K562 (cell line): ENCODE measurements around the gene CYLD. TPM values are rescaled to one million over a fixed set of nuclear protein-coding genes. Genes with fewer than 3 reads are reported as not detected.

Experiments used
- HLTF ChIP-seq: fragments of 450-650 bp; IDR thresholded peaks from 2 replicates; pipeline ENCODE4 v1.6.1; 2016
- LCOR ChIP-seq: sonication (generic); formaldehyde crosslinking; IDR thresholded peaks from 2 replicates; pipeline ENCODE4 v1.8.0; 2022; ENCODE audit warnings: mild to moderate bottlenecking, missing genetic modification reagents
- MAFG ChIP-seq: fragments of 450-650 bp; conservative IDR thresholded peaks from 2 replicates; pipeline ENCODE4 v1.6.1; 2016; ENCODE audit warnings: missing genetic modification characterization, missing compliant biosample characterization
- MYC ChIP-seq, 2 experiments: fragments of 250-450 bp in 1 of 2; sonication (Bioruptor Pico) in 1 of 2; IDR thresholded peaks; 2 replicates each; pipeline versions ENCODE4 v1.5.1 to v1.6.1; 2012 to 2021; ENCODE audit warnings: low read depth in 2 of 2, borderline replicate concordance in 1 of 2, improper control_type of control experiment in 1 of 2, low read length in 1 of 2, mild to moderate bottlenecking in 1 of 2, moderate library complexity in 1 of 2
- POLR2B ChIP-seq: fragments of 450-650 bp; IDR thresholded peaks from 2 replicates; pipeline ENCODE4 v1.6.1; 2018; ENCODE audit warnings: low read depth; ENCODE audit not compliant: partially characterized antibody
- RB1 ChIP-seq: fragments of 450-650 bp; IDR thresholded peaks from 2 replicates; pipeline ENCODE4 v1.6.1; 2017; ENCODE audit warnings: low read depth, mild to moderate bottlenecking
- SMARCA5 ChIP-seq: fragments of 450-650 bp; IDR thresholded peaks from 2 replicates; pipeline ENCODE4 v1.6.1; 2016
- SMC3 ChIP-seq: conservative IDR thresholded peaks from 2 replicates; pipeline ENCODE4 v1.6.1; 2011; ENCODE audit warnings: low read depth, low read length, improper control_type of control experiment; ENCODE audit not compliant: insufficient read depth
- STAG1 ChIP-seq: sonication (generic); formaldehyde crosslinking; IDR thresholded peaks from 2 replicates; pipeline ENCODE4 v1.5.0; 2020; ENCODE audit warnings: missing genetic modification reagents, borderline replicate concordance
- U2AF1 ChIP-seq: fragments of 200-400 bp; formaldehyde crosslinking; optimal IDR thresholded peaks from 2 replicates; pipeline ENCODE3; 2017; ENCODE audit warnings: mild to moderate bottlenecking, low read depth, low read length, moderate library complexity
- XRCC4 ChIP-seq: IDR thresholded peaks from one replicate; pipeline ENCODE4 v1.6.1; 2011; ENCODE audit not compliant: insufficient read depth, insufficient read length; ENCODE audit errors: extremely low read depth
- polyA plus RNA-seq, 8 experiments: library from polyadenylated mRNA; depleted of rRNA in 4 of 8; stranded (reverse) in 5 of 8; unstranded in 3 of 8; fragments of >200 nt; fragmentation: Nextera tagmentation in 2 of 8; fragmentation: Illumina TruSeq in 1 of 8; extraction: Ambion mirVana in 2 of 8; extraction: Trizol in 1 of 8; gene quantifications; 2 replicates each; pipeline versions ENCODE4 v1.2.1 to v1.2.3, GENCODE V29; 2011 to 2014; ENCODE audit warnings: inconsistent platforms in 1 of 8, missing spikeins in 1 of 8
- total RNA-seq, 7 experiments: library from RNA; depleted of rRNA in 6 of 7; stranded (reverse); fragments of >200 nt in 6 of 7; fragmentation: Illumina TruSeq in 2 of 7; extraction: Trizol in 2 of 7; gene quantifications; 2 replicates each; pipeline versions ENCODE4 v1.2.1 to v1.2.3, GENCODE V29; 2011 to 2021; ENCODE audit warnings: low replicate concordance in 1 of 7
- TF ChIP-seq, protein P1 (sequence below): fragments of 450-650 bp; formaldehyde crosslinking; IDR thresholded peaks from 2 replicates; pipeline ENCODE4 v1.4.0; 2020; ENCODE audit warnings: mild to moderate bottlenecking, moderate library complexity
- TF ChIP-seq, protein P2 (sequence below): sonication (generic); formaldehyde crosslinking; IDR thresholded peaks from 2 replicates; pipeline ENCODE4 v1.8.0; 2022; ENCODE audit warnings: missing genetic modification reagents, mild to moderate bottlenecking, moderate library complexity, borderline replicate concordance

CYLD gene
- total and polyA plus RNA-seq, 9 of the 15 experiments (the other 6 are each of a cell fraction or from before 2014, with no cell fraction given), result 3.4 to 7.4 (median 5.3) TPM

DNA sequence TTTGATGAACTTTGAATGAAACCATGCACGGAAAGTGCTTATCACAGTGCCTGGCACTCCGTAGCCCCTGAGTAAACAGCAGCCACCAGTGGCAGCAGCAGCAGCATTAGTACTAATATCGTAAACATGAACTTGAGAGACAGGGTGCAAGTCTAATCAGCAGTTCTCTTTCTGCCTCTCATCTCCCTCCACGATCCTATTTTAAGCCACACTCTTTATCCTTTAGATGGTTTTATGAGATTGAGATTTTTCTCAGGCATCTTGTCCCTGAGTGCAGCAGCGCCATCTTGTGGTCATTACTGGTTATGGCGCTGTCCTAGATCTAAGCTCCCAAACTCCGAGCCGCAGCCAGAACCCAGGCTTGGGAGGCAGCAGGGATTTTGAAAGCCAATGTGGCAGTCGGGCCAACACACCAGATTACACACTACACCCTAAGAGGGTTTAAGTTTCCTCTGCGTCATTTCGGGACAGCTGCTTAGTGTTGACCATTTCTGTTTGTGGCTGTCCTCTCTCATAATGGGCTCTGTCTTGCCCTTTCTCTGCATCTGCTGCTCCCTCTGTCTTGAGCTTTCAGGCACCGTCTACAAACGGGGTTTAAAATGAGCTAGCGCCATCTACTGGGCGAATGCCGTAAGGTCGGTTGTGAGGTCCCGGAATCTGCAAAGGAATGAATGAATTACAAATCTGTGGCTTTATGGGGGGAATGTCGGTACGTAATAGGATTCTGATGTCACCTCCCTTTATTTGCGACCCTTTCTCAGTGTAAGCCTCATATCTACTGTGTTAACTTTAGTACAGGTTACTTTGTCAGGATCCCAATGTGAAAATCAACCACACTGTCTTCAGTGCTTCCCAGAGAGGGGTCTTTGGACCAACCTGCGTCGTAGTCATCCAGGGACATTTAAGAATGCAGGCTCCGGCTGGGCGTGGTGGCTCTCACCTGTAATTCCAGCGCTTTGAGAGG lies 64.5 kb downstream of the CYLD start (continued):
- TF ChIP-seq, protein P1, sequence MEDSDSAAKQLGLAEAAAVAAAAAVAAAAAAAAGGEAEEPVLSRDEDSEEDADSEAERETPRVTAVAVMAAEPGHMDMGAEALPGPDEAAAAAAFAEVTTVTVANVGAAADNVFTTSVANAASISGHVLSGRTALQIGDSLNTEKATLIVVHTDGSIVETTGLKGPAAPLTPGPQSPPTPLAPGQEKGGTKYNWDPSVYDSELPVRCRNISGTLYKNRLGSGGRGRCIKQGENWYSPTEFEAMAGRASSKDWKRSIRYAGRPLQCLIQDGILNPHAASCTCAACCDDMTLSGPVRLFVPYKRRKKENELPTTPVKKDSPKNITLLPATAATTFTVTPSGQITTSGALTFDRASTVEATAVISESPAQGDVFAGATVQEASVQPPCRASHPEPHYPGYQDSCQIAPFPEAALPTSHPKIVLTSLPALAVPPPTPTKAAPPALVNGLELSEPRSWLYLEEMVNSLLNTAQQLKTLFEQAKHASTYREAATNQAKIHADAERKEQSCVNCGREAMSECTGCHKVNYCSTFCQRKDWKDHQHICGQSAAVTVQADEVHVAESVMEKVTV (CRISPR knock-in tag), result peak; percentile 71
- TF ChIP-seq RB1 (peak; percentile 43; the same call in 1 of the 2 replicates), HLTF (0 out of 2 replicates have a peak, but pooled peaks have one; percentile 28), STAG1 (CRISPR knock-in tag) (peak; percentile 58; the same call in 1 of the 2 replicates), SMC3 (peak; percentile 37; the same call in 1 of the 2 replicates), SMARCA5 (peak; percentile 44; the same call in 1 of the 2 replicates), MAFG (tag) (no peak), XRCC4 (no peak), POLR2B (no peak), LCOR (CRISPR knock-in tag) (0 out of 2 replicates have a peak, but pooled peaks have one; percentile 20), U2AF1 (no peak), MYC (IDR thresholded peaks at IDR 0.05; ENCODE audit: low read depth, low read length) (no peak), MYC (CRISPR knock-in tag; IDR thresholded peaks at IDR 0.05; ENCODE audit: borderline replicate concordance, low read depth) (no peak)
- TF ChIP-seq, protein P2, sequence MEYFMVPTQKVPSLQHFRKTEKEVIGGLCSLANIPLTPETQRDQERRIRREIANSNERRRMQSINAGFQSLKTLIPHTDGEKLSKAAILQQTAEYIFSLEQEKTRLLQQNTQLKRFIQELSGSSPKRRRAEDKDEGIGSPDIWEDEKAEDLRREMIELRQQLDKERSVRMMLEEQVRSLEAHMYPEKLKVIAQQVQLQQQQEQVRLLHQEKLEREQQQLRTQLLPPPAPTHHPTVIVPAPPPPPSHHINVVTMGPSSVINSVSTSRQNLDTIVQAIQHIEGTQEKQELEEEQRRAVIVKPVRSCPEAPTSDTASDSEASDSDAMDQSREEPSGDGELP (CRISPR knock-in tag), result peak; percentile 11; the same call in 1 of the 2 replicates
